Fibroblast of lung (primary cell): Measurements from ENCODE around the gene TJP2.

ENCODE experiments used
- CTCF ChIP-seq, 2 donors: IDR thresholded peaks in 1 of 2; conservative IDR thresholded peaks in 1 of 2; 1 replicate in 1 of 2; 2 replicates in 1 of 2; pipeline ENCODE4 v1.5.1; 2011 to 2012; ENCODE audit warnings: low read length in 2 of 2, control low read depth in 1 of 2, inconsistent platforms in 1 of 2, low read depth in 1 of 2, mild to moderate bottlenecking in 1 of 2
- EZH2 ChIP-seq: IDR thresholded peaks from 2 replicates; pipeline ENCODE4 v1.5.1; 2012; ENCODE audit warnings: low read length, control low read depth, mild to moderate bottlenecking; ENCODE audit errors: missing control alignments

DNA sequence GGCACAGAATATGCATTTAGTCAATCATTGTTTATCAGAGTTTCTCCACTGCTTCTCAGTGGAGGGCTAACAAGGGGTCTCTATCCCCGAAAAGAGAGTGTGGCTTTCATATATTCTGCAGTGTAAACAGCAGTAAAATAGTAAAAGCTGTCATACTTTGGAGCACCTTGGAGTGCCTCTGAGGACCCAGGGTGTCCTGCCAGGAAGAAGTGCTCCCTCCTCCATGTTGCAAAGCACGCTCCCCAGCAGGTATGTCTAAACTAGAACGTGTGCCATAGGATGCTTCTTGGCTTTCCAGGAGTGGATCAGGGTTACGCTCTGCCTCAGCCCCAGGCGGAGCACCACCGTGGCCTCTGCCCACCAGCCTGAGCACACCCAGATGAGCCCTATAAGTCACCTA, 8.5 kb upstream of the TJP2 start:
- TF ChIP-seq CTCF (conservative IDR thresholded peaks at IDR 0.05 in 1 of 2, IDR thresholded peaks at IDR 0.05 in 1 of 2; ENCODE audit: low read depth in 1 of 2, low read length in 2 of 2) (no peak), EZH2 (no peak)
